ENCODE results near the gene CLBA1.

Gene CLBA1

DNA sequence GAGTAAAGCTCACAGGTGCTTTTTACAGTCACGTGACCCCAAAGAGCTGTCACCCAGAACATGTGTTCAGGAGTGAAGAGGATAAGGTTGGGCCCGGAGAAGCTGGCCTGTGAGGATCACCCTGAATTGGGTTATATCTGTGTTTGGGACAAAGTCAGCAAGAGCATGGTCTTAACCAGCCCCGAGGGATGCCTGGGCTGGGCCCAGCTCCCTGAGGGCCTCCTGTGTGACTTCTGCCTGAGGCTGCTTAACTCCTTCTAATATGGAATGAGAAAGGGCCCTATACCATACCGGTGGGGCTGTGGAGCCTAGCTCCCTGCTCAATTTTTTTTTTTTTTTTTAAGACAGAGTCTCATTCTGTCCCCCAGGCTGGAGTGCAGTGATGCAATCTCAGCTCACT, 32.8 kb downstream of the CLBA1 start:
- peak; percentile 41; the same call in 1 of the 2 replicates for TF ChIP-seq ZNF394 (tag by site-specific recombination; IDR thresholded peaks at IDR 0.05; ENCODE audit: borderline replicate concordance)
- TF ChIP-seq GFI1B (tag by site-specific recombination; IDR thresholded peaks at IDR 0.05) = no peak
- TF ChIP-seq, protein P1, sequence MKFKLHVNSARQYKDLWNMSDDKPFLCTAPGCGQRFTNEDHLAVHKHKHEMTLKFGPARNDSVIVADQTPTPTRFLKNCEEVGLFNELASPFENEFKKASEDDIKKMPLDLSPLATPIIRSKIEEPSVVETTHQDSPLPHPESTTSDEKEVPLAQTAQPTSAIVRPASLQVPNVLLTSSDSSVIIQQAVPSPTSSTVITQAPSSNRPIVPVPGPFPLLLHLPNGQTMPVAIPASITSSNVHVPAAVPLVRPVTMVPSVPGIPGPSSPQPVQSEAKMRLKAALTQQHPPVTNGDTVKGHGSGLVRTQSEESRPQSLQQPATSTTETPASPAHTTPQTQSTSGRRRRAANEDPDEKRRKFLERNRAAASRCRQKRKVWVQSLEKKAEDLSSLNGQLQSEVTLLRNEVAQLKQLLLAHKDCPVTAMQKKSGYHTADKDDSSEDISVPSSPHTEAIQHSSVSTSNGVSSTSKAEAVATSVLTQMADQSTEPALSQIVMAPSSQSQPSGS (tag by site-specific recombination; IDR thresholded peaks at IDR 0.05; ENCODE audit: low read depth) = 0 out of 2 replicates have a peak, but pooled peaks have one; percentile 10
- no peak for TF ChIP-seq ZNF16 (tag by site-specific recombination; IDR thresholded peaks at IDR 0.05; ENCODE audit: low read depth)
- no peak for TF ChIP-seq TSHZ1 (tag by site-specific recombination; IDR thresholded peaks at IDR 0.05; ENCODE audit: borderline replicate concordance)
- no peak for TF ChIP-seq ZBTB21 (tag by site-specific recombination; IDR thresholded peaks at IDR 0.05)
- TF ChIP-seq IKZF3 (tag by site-specific recombination; IDR thresholded peaks at IDR 0.05) = no peak
- no peak for TF ChIP-seq ZNF37A (tag by site-specific recombination; IDR thresholded peaks at IDR 0.05)
- TF ChIP-seq ZNF292 (tag by site-specific recombination; IDR thresholded peaks at IDR 0.05; ENCODE audit: borderline replicate concordance, low read depth) = no peak
- TF ChIP-seq HOXA7 (CRISPR knock-in tag; IDR thresholded peaks at IDR 0.05; ENCODE audit: borderline replicate concordance) = no peak
- TF ChIP-seq, protein P2, sequence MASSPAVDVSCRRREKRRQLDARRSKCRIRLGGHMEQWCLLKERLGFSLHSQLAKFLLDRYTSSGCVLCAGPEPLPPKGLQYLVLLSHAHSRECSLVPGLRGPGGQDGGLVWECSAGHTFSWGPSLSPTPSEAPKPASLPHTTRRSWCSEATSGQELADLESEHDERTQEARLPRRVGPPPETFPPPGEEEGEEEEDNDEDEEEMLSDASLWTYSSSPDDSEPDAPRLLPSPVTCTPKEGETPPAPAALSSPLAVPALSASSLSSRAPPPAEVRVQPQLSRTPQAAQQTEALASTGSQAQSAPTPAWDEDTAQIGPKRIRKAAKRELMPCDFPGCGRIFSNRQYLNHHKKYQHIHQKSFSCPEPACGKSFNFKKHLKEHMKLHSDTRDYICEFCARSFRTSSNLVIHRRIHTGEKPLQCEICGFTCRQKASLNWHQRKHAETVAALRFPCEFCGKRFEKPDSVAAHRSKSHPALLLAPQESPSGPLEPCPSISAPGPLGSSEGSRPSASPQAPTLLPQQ (tag by site-specific recombination; IDR thresholded peaks at IDR 0.05) = no peak
- no peak for TF ChIP-seq ZNF214 (tag by site-specific recombination; IDR thresholded peaks at IDR 0.05; ENCODE audit: borderline replicate concordance)
- TF ChIP-seq ZNF449 (tag by site-specific recombination; IDR thresholded peaks at IDR 0.05) = no peak
- no peak for TF ChIP-seq SP7 (tag by site-specific recombination; IDR thresholded peaks at IDR 0.05)
- no peak for TF ChIP-seq GLI4 (tag by site-specific recombination; IDR thresholded peaks at IDR 0.05)
- TF ChIP-seq, protein P3, sequence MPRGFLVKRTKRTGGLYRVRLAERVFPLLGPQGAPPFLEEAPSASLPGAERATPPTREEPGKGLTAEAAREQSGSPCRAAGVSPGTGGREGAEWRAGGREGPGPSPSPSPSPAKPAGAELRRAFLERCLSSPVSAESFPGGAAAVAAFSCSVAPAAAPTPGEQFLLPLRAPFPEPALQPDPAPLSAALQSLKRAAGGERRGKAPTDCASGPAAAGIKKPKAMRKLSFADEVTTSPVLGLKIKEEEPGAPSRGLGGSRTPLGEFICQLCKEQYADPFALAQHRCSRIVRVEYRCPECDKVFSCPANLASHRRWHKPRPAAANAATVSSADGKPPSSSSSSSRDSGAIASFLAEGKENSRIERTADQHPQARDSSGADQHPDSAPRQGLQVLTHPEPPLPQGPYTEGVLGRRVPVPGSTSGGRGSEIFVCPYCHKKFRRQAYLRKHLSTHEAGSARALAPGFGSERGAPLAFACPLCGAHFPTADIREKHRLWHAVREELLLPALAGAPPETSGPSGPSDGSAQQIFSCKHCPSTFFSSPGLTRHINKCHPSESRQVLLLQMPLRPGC (tag by site-specific recombination; IDR thresholded peaks at IDR 0.05) = no peak
- TF ChIP-seq, protein P4, sequence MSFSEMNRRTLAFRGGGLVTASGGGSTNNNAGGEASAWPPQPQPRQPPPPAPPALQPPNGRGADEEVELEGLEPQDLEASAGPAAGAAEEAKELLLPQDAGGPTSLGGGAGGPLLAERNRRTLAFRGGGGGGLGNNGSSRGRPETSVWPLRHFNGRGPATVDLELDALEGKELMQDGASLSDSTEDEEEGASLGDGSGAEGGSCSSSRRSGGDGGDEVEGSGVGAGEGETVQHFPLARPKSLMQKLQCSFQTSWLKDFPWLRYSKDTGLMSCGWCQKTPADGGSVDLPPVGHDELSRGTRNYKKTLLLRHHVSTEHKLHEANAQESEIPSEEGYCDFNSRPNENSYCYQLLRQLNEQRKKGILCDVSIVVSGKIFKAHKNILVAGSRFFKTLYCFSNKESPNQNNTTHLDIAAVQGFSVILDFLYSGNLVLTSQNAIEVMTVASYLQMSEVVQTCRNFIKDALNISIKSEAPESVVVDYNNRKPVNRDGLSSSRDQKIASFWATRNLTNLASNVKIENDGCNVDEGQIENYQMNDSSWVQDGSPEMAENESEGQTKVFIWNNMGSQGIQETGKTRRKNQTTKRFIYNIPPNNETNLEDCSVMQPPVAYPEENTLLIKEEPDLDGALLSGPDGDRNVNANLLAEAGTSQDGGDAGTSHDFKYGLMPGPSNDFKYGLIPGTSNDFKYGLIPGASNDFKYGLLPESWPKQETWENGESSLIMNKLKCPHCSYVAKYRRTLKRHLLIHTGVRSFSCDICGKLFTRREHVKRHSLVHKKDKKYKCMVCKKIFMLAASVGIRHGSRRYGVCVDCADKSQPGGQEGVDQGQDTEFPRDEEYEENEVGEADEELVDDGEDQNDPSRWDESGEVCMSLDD (tag by site-specific recombination; IDR thresholded peaks at IDR 0.05) = no peak
- TF ChIP-seq ZBTB49 (tag by site-specific recombination; IDR thresholded peaks at IDR 0.05; ENCODE audit: low read depth) = no peak
- no peak for TF ChIP-seq ZNF48 (tag by site-specific recombination; IDR thresholded peaks at IDR 0.05)
- peak; percentile 15; the same call in 1 of the 2 replicates for TF ChIP-seq ZNF2 (tag by site-specific recombination; IDR thresholded peaks at IDR 0.05)
- no peak for TF ChIP-seq HOXD13 (CRISPR knock-in tag; IDR thresholded peaks at IDR 0.05; ENCODE audit: borderline replicate concordance)
- no peak for TF ChIP-seq ZNF76 (tag by site-specific recombination; IDR thresholded peaks at IDR 0.05; ENCODE audit: borderline replicate concordance, low read depth)
- CTCF ChIA-PET = interaction anchor here (1.8 to 7.1 kb wide), 2 partner anchors 27 to 42 kb away, joined by 6 to 59 read pairs; no protein-coding TSS in a partner anchor
- no peak overlapping the region for H3K27ac ChIP-seq (ENCODE audit: extremely low read depth, low read depth, low read length)
- peaks cover 20% of the 10 kb centered on the region for H3K4me1 ChIP-seq (ENCODE audit: control insufficient read depth, insufficient read depth, low read length)
- H3K4me3 ChIP-seq (ENCODE audit: low read depth, low read length) = no peak overlapping the region
- peaks cover 10 to 35% of the 10 kb centered on the region in 2 experiments; a peak in 2 of 3 replicates for H3K36me3 ChIP-seq (ENCODE audit: control insufficient read depth in 2 of 2, insufficient read depth in 1 of 2, low read length in 2 of 2)
- POLR2A ChIA-PET = interaction anchor here (1.6 kb wide), 1 partner anchor 12 kb away, joined by 9 read pairs; no protein-coding TSS in a partner anchor
- no peaks in the 10 kb centered on the region for H3K9me3 ChIP-seq (ENCODE audit: control insufficient read depth, insufficient read depth, low read depth, low read length)
